Superior temporal gyrus (tissue), 1 donor: Measurements from ENCODE around the gene NCOA3.
"Not testable (repeated sequence)": the region's sequence is repeated elsewhere in the genome, so short reads cannot be mapped to it uniquely, and the experiment has no call there.

Experiments
- DNase-seq: peaks from one replicate; pipeline ENCODE4 v3.0.0-alpha.2; 2016; ENCODE audit errors: extremely low spot score

Gene NCOA3

GRCh38 chr20:47561603-47562583 is 60.2 kb downstream of the NCOA3 start:
- no peak for DNase-seq

- no peak for DNase-seq
Observed at GRCh38 chr20:47566269-47566668, 64.6 kb downstream of the NCOA3 start.

DNA sequence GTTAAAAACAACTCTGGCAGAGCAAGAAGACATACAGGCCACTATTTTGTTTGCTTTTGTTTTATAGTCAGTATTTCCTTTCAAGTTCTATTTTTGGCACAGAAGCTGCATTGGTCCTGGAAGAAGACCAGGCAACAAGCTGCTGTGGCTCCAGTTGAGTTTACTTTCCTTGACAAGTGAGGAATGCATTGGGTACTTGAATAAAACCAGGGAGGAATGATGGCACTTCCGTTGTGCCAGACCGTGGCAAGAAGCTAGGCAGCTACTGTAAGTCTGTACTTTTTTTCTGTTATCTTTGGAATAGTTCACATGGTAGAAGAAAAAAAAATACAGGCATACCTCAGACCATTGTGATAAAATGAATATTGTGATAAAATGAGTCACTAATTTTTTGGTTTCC is 66.3 kb downstream of the NCOA3 start:
- DNase-seq, result no peak

- DNase-seq, result no peak
Observed at GRCh38 chr20:47568837-47569410, 67.2 kb downstream of the NCOA3 start.

- DNase-seq, result no peak
Observed at GRCh38 chr20:47571426-47571825, 69.7 kb downstream of the NCOA3 start.

GRCh38 chr20:47572105-47572729 is 70.5 kb downstream of the NCOA3 start:
- DNase-seq, result no peak

GRCh38 chr20:47573559-47573958 is 71.9 kb downstream of the NCOA3 start:
- no peak for DNase-seq

DNA sequence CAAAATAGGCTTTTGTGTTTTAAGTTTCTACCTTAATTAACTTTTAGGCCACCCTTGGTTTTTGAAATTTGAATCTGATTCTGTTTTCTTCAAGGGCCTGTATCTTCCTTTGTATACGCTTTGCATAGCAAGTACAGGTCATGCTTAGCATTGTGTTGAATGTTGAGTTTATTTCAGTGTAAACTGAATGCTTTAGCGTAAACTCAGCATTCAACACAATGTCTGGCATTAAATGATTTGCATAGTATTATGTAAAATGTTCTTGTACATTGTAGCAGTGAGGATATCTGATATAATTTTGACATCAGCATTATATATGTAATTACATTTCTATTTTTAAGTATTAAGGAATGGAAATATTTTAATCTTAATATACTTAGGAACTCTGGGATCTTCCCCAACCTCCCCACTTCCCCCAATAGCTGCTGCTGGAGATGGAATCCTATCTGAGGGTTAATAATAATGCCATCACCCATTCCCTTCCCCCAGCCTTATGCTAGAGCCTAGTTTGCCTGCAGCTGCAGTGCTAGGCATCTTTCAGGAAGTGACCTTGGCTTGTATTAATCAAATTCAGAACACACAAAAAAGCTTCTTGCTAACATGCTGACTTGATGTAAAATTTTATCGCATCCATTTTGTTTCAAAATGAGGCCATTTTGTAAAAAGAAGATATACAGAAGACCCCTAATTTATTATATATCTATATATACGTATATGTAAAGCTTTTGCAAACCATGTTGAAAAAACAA is 73.1 kb downstream of the NCOA3 start:
- peak; percentile 59 for DNase-seq

- peak; percentile 63 for DNase-seq
Observed at GRCh38 chr20:47576516-47577033, 74.9 kb downstream of the NCOA3 start.

- no peak for DNase-seq
Observed at GRCh38 chr20:47577314-47577713, 75.6 kb downstream of the NCOA3 start.

DNA sequence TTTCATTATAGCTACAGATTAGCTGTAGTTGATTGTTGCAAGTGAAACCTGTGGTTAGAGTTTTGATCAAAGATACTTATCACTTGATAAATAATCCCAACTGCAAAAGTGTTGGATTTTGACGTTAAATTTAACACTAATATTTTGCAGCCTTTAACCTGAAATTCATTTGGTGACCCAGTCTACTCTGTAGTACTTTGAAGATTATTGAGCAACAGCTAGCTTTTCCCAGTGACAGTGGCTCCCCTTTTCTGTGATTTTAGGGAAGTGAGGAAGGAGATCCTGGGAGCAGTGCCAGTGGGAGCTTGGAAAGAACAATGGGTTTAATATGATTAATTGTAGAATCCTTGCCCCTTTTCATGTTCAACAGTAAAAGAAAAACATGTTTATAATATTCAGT is 76.9 kb downstream of the NCOA3 start:
- DNase-seq, result no peak

DNA sequence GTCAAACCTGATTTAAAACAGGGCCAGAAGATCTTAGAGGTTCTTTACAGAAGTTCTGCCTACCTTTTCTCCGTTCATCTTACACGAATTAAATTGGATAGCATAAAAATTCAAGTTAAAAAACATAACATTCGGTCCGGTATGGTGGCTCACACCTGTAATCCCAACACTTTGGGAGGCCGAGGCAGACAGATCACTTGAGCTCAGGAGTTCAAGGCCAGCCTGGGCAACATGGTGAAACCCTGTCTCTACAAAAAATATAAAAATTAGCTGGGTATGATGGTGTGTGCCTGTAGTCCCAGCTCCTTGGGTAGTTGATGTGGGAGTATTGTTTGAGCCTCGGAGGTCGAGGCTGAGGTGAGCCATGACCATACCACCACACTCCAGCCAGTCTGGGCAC is 79.0 kb downstream of the NCOA3 start:
- not testable (repeated sequence) for DNase-seq

DNA sequence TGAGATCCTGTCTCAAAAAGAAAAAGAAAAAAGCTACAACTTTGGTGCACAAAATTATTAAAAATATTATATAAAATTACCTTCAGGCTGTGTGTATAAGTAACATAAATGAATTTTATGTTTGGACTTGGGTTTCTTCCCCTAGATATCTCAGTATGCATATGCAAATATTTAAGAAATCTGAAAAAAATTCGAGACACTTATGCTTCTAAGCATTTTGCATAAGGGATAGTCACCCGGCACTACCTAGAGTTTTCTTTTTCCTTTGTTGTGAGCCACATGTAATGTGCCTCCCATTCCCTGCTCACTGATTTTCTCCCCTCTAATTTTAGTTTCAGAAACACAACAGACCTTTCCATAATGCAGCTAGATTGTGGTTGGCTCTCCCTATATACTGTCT is 79.4 kb downstream of the NCOA3 start:
- DNase-seq, result no peak

- no peak for DNase-seq
Observed at GRCh38 chr20:47583551-47583950, 81.9 kb downstream of the NCOA3 start.

GRCh38 chr20:47585087-47585747 is 83.5 kb downstream of the NCOA3 start:
- no peak for DNase-seq

DNA sequence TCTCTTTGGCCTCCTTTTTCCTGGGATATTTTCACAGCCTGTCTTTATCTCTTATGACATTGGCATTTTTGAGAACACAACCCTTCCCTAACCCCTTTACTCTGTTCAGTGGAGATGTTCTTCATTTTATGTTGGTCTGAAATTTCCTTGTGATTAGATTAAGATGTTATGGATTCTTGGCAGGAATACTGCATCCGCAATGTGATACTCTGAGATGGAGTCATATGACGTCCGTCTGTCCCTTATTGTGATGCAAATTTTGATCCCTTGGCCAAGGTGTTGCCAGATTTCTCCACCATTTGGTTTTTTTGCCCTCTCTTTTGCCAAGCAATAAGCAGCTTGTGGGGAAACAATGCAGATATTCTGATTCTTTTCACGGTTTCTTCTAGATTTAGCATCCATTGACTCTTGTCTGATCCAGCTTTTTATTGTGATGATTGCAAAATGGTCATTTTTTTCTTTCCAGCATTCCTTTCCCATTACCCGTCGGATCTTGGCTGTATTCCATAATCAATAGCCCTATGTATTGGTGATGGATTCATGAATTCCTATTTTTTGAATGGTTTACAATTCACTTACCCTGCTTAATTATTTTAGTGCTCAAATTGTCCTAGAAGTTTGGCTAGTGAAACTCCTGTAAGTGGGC is 85.1 kb downstream of the NCOA3 start:
- DNase-seq, result no peak

DNA sequence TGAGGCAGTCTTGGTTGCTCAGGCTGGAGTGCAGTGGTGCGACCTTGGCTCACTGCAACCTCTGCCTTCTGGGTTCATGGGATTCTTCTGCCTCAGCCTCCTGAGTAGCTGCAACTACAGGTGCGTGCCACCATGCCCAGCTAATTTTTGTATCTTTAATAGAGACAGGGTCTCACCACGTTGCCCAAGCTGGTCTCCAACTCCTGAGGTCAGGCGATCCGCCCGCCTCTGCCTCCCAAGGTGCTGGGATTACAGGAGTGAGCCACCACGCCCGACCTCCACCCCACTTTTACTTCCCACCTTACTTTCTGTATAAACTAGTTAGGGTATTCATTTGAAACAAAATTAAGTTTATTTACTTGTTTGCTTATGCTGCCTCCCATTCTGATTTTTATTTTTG is 86.5 kb downstream of the NCOA3 start:
- no peak for DNase-seq

- no peak for DNase-seq
Observed at GRCh38 chr20:47591231-47591630, 89.5 kb downstream of the NCOA3 start.

DNA sequence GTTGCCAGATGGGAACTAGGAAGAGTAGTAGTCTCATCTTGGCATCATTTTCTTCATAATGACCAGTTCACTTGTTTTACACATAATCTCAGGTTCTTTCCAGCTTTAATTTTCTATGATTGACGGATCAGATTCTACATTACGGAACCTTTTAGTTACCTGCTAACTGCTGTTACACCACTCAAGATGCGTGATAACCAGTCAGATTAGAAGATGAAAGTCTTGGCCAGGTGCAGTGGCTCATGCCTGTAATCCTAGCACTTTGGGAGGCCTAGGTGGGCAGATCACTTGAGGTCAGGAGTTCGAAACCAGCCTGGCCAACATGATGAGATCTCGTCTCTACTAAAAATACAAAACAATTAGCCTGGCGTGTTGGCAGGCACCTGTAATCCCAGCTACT is 92.5 kb downstream of the NCOA3 start:
- no peak for DNase-seq

DNA sequence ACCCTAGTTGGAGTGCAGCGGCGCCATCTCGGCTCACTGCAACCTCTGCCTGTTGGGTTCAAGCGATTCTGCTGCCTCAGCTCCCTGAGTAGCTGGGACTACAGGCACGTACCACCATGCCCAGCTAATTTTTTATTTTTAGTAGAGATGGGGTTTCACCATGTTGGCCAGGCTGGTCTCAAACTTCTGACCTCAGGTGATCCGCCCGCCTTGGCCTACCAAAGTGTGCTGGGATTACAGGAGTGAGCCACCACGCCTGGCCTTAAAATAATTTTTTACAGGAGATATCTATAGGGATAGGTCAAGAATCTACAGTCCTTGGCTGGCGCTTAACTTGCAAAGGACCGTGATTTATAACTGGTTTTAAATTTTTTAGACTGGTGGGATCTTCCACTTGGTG is 93.5 kb downstream of the NCOA3 start:
- not testable (repeated sequence) for DNase-seq
